SHP77 treated with DMSO at 0.1 percent for 48 hours (cell line): Measurements from ENCODE around the gene MALRD1.

Experiments
- DNase-seq: peaks from one replicate; lab custom pipeline; 2025; lab: John Stamatoyannopoulos, UW

Gene MALRD1

GRCh38 chr10:19231034-19231433, 182.4 kb downstream of the MALRD1 start:
- no peak for DNase-seq

GRCh38 chr10:19245889-19246752, 197.5 kb downstream of the MALRD1 start:
- DNase-seq = no peak

- DNase-seq = no peak
Measured at GRCh38 chr10:19247843-19248242, 199.2 kb downstream of the MALRD1 start.

DNA sequence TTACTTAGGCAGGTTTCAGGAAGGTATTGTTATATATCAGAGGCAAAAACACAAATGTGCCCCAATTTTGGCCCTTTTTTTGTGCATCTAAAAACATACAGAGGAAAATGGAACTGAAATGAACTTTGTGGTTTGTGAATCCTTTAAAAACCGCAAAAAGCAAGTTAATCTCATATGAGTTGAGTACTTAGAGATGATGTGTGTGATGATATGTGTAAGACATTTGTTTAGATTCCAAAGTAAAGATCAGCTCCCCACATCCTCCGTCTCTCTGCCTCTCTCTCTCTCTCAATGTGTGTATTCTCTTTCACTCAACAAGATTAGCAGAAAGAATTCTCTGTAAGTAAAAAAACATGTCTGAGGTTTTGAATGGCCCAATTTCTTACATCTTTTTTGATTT, 201.9 kb downstream of the MALRD1 start:
- DNase-seq = no peak

GRCh38 chr10:19252531-19252930, 203.9 kb downstream of the MALRD1 start:
- no peak for DNase-seq

- DNase-seq = no peak
Measured at GRCh38 chr10:19256331-19256730, 207.7 kb downstream of the MALRD1 start.

DNA sequence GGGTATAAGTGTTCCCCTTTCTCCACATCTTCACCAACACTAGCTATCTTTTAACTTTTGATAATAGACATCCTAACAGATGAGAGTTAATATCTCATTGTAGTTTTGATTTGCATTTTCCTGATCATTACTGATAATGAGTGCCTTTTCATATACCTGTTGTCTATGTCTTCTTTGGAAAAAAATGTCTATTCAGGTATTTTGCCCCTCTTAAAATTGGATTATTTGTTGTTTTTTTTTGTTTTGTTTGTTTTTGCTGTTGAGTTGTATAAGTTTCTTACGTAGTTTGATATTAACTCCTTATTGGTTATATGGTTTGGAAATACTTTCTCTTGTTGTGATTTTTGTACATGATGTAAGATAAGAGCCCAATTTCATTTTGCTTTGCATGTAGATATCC, 214.7 kb downstream of the MALRD1 start:
- no peak for DNase-seq

GRCh38 chr10:19283285-19283684, 234.7 kb downstream of the MALRD1 start:
- no peak for DNase-seq

GRCh38 chr10:19283786-19284185, 235.2 kb downstream of the MALRD1 start:
- DNase-seq = no peak

DNA sequence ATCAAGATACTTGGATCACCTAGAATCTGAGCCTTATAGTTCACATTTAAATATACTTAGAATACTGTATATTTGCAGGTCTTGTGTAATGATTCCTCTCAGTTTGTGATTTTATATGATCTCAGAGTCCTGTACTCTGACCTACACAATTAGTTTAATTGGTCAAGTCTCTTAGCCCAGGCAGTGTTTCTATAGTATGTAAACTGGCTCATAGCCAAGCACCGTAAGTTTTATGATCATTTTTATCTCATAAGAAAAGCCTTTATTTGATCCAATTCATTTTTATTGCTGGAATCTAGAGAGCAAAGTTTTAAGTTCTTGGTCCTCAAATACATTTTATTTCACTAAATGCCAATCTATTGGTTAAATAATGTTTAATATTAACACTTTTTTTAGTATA, 242.2 kb downstream of the MALRD1 start:
- DNase-seq = no peak

- peak; percentile 1 for DNase-seq
Measured at GRCh38 chr10:19294233-19294632, 245.6 kb downstream of the MALRD1 start.

- no peak for DNase-seq
Measured at GRCh38 chr10:19299645-19300044, 251.0 kb downstream of the MALRD1 start.

- DNase-seq = no peak
Measured at GRCh38 chr10:19302117-19302516, 253.5 kb downstream of the MALRD1 start.

DNA sequence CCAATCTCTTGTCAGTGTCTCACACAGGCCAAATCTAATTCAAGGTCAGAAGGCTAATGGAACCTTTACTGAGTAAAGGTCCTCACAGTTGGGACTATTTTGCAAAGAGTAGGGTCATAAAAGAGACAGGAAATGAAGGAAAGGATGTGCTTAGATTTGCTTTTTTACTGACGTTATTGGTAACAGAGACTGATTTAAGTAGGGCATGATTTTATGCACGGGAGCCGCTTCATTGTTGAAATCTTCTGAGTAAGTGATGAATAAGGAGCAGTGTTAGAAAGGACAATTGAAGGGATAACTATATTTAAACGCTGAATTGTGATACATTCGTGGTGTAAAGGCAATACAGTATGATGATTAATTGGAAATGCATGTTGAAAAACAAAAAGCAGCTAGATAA, 261.5 kb downstream of the MALRD1 start:
- DNase-seq = no peak

DNA sequence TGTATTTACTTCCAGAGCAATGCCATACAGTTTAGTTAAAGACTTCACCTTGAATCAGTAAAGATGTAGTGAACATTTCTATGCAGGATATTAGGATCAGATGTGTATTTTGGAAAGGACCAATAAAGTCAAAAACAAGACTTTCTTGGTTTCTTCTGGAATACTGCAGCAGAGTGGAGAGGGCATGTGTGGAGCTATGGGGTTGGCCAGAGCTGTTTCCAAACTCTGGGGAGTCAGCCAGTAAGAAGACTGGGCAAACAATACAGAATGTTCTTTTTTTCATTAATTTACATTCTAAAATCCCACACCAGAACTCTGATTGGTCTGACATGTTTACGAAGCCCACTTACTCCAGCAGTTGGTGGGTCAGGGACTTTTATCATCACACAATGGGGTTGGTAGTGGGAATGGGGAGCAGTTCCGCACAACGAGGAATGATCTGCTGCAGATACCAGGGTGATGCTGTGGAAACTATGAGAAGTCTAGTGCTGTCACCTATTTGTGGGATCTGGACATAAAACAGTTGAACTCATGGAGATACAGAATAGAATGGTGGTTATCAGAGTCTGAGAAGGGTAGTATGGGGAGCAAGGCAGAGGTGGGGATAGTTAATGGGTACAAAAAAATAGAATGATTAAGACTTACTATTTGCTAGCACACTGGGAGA, 267.7 kb downstream of the MALRD1 start:
- DNase-seq = no peak

- DNase-seq = no peak
Measured at GRCh38 chr10:19317952-19318351, 269.4 kb downstream of the MALRD1 start.

GRCh38 chr10:19325581-19325980, 277.0 kb downstream of the MALRD1 start:
- no peak for DNase-seq

DNA sequence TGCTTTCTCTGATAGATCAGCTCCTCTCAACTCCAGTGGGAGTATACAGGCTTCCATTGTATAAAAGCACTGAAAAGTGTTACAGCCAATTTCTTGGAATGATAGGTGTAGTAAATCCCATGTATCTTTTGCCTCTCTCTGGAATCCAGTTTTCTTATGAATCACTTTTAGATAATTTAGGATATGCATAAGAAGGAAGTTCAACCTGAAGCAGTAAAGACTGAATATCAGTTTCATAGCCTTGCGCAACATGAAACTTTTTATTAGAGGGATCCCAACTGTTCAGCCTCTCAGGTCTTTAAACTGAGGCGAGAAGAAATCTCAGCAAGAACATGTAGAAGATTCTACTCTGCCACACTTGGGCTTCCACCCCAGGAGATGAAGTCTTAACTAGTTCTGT, 280.0 kb downstream of the MALRD1 start:
- DNase-seq = no peak

DNA sequence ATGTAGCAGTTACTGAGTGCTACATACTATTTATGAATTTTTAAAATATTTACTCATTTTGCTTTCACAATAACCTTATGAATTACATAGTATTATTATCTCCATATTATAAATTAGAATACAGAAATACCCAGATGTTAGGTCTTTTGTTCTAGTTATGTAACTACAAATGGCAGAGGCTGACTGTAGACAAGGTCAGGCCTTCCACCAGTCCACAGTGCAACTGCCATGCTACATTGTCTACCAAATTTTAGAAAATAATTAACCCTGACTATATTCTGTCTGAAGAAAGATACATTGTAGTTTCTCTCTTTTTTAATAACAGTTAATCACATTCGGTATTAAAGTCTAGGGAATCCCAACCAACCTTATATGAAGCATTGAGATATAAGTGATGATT, 280.9 kb downstream of the MALRD1 start:
- no peak for DNase-seq

GRCh38 chr10:19332304-19332703, 283.7 kb downstream of the MALRD1 start:
- DNase-seq = no peak

DNA sequence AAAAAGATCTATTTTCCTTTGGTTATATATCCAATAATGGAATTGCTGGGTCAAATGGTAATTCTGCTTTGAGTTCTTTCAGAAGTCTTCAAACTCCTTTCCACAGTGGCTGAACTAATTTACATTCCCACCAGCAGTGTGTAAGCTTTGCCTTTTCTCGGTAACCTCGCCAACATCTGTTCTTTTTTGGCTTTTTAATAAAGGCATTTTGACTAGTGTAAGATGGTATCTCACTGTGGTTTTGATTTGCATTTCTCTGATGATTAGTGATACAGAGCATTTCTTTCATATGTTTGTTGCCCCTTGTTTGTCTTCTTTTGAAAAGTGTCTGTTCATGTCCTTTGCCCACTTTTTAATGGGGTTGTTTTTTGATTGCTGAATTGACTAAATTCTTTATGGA, 285.0 kb downstream of the MALRD1 start:
- DNase-seq = no peak

DNA sequence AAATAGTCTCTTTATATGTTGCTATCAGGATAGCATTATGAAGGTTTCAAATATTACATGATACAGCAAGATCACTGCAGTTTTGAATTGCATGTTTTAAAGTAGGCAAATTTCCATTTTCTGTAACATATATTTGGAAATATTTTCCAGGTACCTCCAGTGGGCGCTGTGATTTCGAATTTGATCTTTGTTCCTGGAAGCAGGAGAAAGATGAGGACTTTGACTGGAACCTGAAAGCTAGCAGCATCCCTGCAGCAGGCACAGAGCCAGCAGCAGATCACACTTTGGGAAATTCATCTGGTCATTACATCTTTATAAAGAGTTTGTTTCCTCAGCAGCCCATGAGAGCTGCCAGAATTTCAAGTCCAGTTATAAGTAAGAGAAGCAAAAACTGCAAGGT, 299.0 kb downstream of the MALRD1 start:
- no peak for DNase-seq

- DNase-seq = no peak
Measured at GRCh38 chr10:19367176-19367575, 318.6 kb downstream of the MALRD1 start.

DNA sequence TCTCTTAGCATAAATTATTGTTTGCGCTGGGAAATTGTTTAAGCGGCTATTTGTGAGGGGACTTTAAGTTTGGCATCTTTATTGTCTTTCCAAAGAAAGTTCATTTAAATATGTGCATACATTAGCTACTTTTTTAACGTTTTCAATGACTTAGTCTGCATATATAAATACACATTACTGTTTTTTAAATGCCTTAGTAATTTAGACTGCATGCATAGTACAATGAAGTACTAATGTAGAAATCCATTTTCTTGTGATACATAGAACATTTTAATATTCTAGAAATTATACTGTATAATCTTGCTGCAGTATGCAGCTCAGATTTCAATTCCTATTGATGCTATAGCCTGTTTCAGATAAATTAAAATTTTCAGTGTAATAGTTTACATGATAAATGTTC, 325.4 kb downstream of the MALRD1 start:
- DNase-seq = no peak
